Mucosa of stomach (tissue), 1 donor: ENCODE results near the gene CFAP43.

Experiments used
- H3K27me3 ChIP-seq: one replicate; pipeline ENCODE4 v1.7.0; 2013; ENCODE audit warnings: mild to moderate bottlenecking, low read length; ENCODE audit not compliant: control insufficient read depth, insufficient read depth
- H3K36me3 ChIP-seq: one replicate; pipeline ENCODE4 v1.7.0; 2013; ENCODE audit warnings: low read length; ENCODE audit not compliant: control insufficient read depth, insufficient read depth
- H3K4me1 ChIP-seq: one replicate; pipeline ENCODE4 v1.7.0; 2013; ENCODE audit warnings: mild to moderate bottlenecking, low read length; ENCODE audit not compliant: control insufficient read depth, insufficient read depth
- H3K4me3 ChIP-seq: one replicate; pipeline ENCODE4 v1.7.0; 2013; ENCODE audit warnings: low read length
- H3K9ac ChIP-seq: one replicate; pipeline ENCODE4 v1.7.0; 2013; ENCODE audit warnings: mild to moderate bottlenecking, low read length, moderate library complexity
- H3K9me3 ChIP-seq: one replicate; pipeline ENCODE4 v1.7.0; 2013; ENCODE audit warnings: mild to moderate bottlenecking, low read length, moderate library complexity; ENCODE audit not compliant: control insufficient read depth
- donor health status: Pancreatic carcinoma.

CFAP43 gene

GRCh38 chr10:104099941-104100340 lies 132.2 kb downstream of the CFAP43 start:
- Histone ChIP-seq H3K4me1 (peaks cover 11% of the 10 kb centered on the region), H3K9me3 (no peaks in the 10 kb centered on the region)

DNA sequence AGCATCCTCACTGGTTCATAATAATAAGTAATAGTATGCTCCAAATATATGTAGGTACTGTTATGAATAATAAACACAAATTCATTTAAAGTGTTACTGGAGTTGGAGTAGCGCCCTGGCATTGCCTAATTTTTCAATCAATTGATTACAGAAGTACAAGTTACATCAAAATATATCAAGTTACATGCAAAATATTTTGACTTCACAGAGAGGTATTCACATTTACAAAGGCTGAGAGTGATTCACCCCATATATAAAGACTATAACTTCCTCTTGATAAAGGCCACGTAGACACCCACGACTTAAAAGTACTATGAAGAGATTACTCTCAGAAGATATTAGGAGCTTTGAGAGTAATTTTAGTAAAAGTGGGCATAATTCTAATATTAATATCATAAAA lies 132.9 kb downstream of the CFAP43 start:
- no peak overlapping the region for H3K9ac ChIP-seq
- H3K36me3 ChIP-seq = no peaks in the 10 kb centered on the region
- no peaks in the 10 kb centered on the region for H3K9me3 ChIP-seq
- H3K27me3 ChIP-seq = no peaks in the 10 kb centered on the region
- H3K4me1 ChIP-seq = peaks cover 7% of the 10 kb centered on the region
- H3K4me3 ChIP-seq = no peak overlapping the region

More at GRCh38 chr10:104099941-104100340, 132.2 kb downstream of the CFAP43 start:
- no peak overlapping the region for H3K9ac ChIP-seq
- no peaks in the 10 kb centered on the region for H3K27me3 ChIP-seq
- H3K4me3 ChIP-seq = no peak overlapping the region
- no peaks in the 10 kb centered on the region for H3K36me3 ChIP-seq

DNA sequence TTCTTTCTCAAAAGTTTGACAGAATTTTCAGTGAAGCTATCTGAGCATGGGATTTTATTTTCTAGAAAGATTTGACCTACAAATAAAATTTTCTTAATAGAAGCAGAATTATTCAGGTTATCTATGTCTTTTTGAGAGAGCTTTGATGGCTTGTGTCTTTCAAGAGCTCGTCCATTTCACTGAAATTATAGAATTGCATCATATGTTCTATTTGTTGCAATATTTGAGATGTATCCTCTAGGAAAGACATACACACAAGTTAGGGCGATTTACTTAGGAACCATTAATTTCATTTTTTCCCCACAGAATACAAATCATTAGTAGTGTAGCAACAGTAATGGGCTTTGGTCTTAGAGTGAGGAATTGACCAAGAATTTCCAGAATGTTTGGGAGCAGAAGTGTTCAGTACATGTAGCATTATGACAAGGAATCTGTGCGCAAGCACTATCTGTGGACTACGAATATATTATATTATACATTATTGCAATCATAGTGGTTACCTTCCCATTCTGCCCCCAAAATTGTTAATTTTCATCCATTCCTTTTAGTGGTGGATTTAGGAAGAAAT lies 133.7 kb downstream of the CFAP43 start:
- Histone ChIP-seq H3K36me3 (no peaks in the 10 kb centered on the region), H3K4me1 (no peaks in the 10 kb centered on the region), H3K27me3 (no peaks in the 10 kb centered on the region), H3K4me3 (no peak overlapping the region), H3K9me3 (no peaks in the 10 kb centered on the region), H3K9ac (no peak overlapping the region)

DNA sequence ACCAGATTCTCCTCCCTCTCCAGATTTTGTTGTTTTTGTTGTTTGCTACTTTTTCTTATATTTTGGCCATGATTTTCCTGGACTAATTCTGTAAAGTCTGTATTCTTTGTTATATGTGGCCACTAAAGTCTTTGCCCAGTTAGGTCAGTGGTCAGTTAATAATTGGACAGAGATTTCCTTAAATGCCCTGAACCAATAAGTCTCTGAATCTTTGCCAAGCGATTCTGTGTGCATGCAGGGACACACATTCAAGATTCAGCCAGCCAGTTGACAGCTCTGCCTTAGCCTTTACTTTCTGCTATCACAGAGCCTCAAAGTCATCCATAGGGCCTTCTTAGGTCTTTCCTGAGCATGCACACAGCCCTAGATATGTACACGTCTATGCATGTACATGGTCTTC lies 135.5 kb downstream of the CFAP43 start:
- no peak overlapping the region for H3K4me3 ChIP-seq
- H3K36me3 ChIP-seq = no peaks in the 10 kb centered on the region
- no peaks in the 10 kb centered on the region for H3K9me3 ChIP-seq
- no peaks in the 10 kb centered on the region for H3K27me3 ChIP-seq
- H3K9ac ChIP-seq = no peak overlapping the region
- no peaks in the 10 kb centered on the region for H3K4me1 ChIP-seq

- Histone ChIP-seq H3K36me3 (no peaks in the 10 kb centered on the region), H3K4me1 (no peaks in the 10 kb centered on the region), H3K9me3 (no peaks in the 10 kb centered on the region), H3K9ac (no peak overlapping the region), H3K27me3 (no peaks in the 10 kb centered on the region), H3K4me3 (no peak overlapping the region)
Measured at GRCh38 chr10:104092749-104093148, 139.4 kb downstream of the CFAP43 start.

- H3K4me1 ChIP-seq = peaks cover 8% of the 10 kb centered on the region
- no peaks in the 10 kb centered on the region for H3K9me3 ChIP-seq
- no peak overlapping the region for H3K9ac ChIP-seq
- H3K36me3 ChIP-seq = no peaks in the 10 kb centered on the region
- H3K4me3 ChIP-seq = no peak overlapping the region
- no peaks in the 10 kb centered on the region for H3K27me3 ChIP-seq
Measured at GRCh38 chr10:104090611-104091010, 141.6 kb downstream of the CFAP43 start.

- no peaks in the 10 kb centered on the region for H3K27me3 ChIP-seq
- no peaks in the 10 kb centered on the region for H3K9me3 ChIP-seq
- H3K4me1 ChIP-seq = peaks cover 9% of the 10 kb centered on the region
- H3K4me3 ChIP-seq = no peak overlapping the region
- no peaks in the 10 kb centered on the region for H3K36me3 ChIP-seq
- no peak overlapping the region for H3K9ac ChIP-seq
Measured at GRCh38 chr10:104089621-104090020, 142.5 kb downstream of the CFAP43 start.

- Histone ChIP-seq H3K4me3 (no peak overlapping the region), H3K4me1 (peaks cover 9% of the 10 kb centered on the region), H3K27me3 (no peaks in the 10 kb centered on the region)
Measured at GRCh38 chr10:104088239-104088638, 143.9 kb downstream of the CFAP43 start.

GRCh38 chr10:104085801-104086400 lies 146.3 kb downstream of the CFAP43 start, which contains the start of gene COL17A1:
TSS of gene COL17A1 (minus strand) at chr10:104085880. CDS start at chr10:104080673, 5,207 bp downstream.
- H3K36me3 ChIP-seq = no peaks in the 10 kb centered on the region
- H3K27me3 ChIP-seq = no peaks in the 10 kb centered on the region
- no peaks in the 10 kb centered on the region for H3K9me3 ChIP-seq
- H3K4me1 ChIP-seq = peaks cover 9% of the 10 kb centered on the region
- peak within 1 kb of the TSS; percentile 66 for H3K9ac ChIP-seq
- H3K4me3 ChIP-seq = peak within 1 kb of the TSS; percentile 29

More at GRCh38 chr10:104088239-104088638, 143.9 kb downstream of the CFAP43 start:
- no peak overlapping the region for H3K9ac ChIP-seq
- no peaks in the 10 kb centered on the region for H3K9me3 ChIP-seq
- H3K36me3 ChIP-seq = no peaks in the 10 kb centered on the region

GRCh38 chr10:104084482-104085142 lies 147.6 kb downstream of the CFAP43 start:
- Histone ChIP-seq H3K4me1 (peaks cover 9% of the 10 kb centered on the region), H3K9ac (peak overlapping the region; percentile 66), H3K36me3 (no peaks in the 10 kb centered on the region), H3K9me3 (no peaks in the 10 kb centered on the region), H3K4me3 (peak overlapping the region; percentile 29), H3K27me3 (no peaks in the 10 kb centered on the region)

DNA sequence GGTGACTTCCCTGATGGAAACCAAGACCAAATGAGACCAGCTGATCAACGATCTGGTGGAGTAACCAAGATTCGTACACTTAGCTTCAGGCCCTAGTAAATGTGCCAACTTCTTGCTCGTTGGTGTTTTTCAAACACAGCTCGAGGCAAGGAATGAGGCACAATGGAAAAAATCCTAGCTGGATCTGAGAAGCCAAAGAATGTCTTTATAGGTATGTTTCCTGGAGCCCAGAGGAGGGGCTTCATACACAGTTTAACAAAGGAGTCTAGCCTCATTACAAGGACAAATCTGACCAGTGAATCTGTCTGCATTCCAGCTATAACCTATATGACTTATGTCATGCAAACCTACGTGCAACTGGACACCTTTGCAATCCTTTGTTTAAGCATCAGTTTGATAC lies 150.2 kb downstream of the CFAP43 start:
- Histone ChIP-seq H3K9ac (no peak overlapping the region), H3K4me3 (no peak overlapping the region), H3K9me3 (no peaks in the 10 kb centered on the region), H3K36me3 (no peaks in the 10 kb centered on the region), H3K27me3 (no peaks in the 10 kb centered on the region), H3K4me1 (peaks cover 14% of the 10 kb centered on the region)

DNA sequence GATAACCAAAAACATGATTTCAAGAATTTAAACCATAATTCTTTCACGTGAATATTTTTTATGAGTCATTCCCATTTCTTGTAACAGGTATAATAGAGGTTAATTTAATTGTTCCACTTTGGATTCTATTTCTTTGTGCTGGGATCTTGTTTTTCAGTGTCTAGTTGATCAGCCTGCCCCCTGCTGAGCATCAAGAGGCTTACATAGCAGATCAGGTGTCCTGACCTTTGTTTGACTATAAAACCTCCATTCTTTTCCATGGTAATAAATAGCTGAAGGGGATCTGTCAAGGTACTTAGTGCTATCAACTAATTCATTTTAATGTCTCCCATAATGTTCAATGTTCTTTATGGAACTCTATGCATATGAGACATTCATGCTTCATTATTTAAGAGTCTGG lies 151.4 kb downstream of the CFAP43 start:
- no peak overlapping the region for H3K9ac ChIP-seq
- H3K36me3 ChIP-seq = peaks cover 7% of the 10 kb centered on the region
- no peaks in the 10 kb centered on the region for H3K27me3 ChIP-seq
- H3K4me1 ChIP-seq = peaks cover 15% of the 10 kb centered on the region
- no peaks in the 10 kb centered on the region for H3K9me3 ChIP-seq
- no peak overlapping the region for H3K4me3 ChIP-seq
